Naive B cell (primary cell): ENCODE data around the gene VPS37B. TPM values are rescaled to one million over a fixed set of nuclear protein-coding genes. Genes with fewer than 3 reads are reported as not detected.
"Not testable (repeated sequence)": the region's sequence is repeated elsewhere in the genome, so short reads cannot be mapped to it uniquely, and the experiment has no call there.

Experiments
- ATAC-seq, 2 donors: fragments of 150-1000 bp; cut with Tn5 transposase; 2 replicates each; pipeline ENCODE4 v1.10.0; 2021; ENCODE audit warnings: low read depth in 2 of 2, mild to moderate bottlenecking in 2 of 2, moderate library complexity in 2 of 2
- DNase-seq: peaks from one replicate; pipeline ENCODE4 v3.0.0; 2022
- H3K27ac Mint-ChIP-seq, 6 donors: one replicate each; pipeline ENCODE4 v1.8.0; 2020 to 2022; ENCODE audit warnings: mild to moderate bottlenecking in 6 of 6, mixed read lengths in 6 of 6, moderate library complexity in 5 of 6, inconsistent platforms in 2 of 6
- H3K27me3 Mint-ChIP-seq, 3 donors: one replicate each; pipeline ENCODE4 v1.8.0; 2021 to 2022; ENCODE audit warnings: mixed read lengths in 3 of 3, mild to moderate bottlenecking in 1 of 3
- H3K36me3 Mint-ChIP-seq, 2 donors: one replicate each; pipeline ENCODE4 v1.8.0; 2020 to 2022; ENCODE audit warnings: mixed read lengths in 2 of 2, inconsistent platforms in 1 of 2, mild to moderate bottlenecking in 1 of 2
- H3K4me1 Mint-ChIP-seq, 3 donors: one replicate each; pipeline ENCODE4 v1.8.0; 2020 to 2022; ENCODE audit warnings: mixed read lengths in 3 of 3, inconsistent platforms in 1 of 3, mild to moderate bottlenecking in 1 of 3, moderate library complexity in 1 of 3
- H3K4me3 Mint-ChIP-seq, 8 donors: one replicate each; pipeline ENCODE4 v1.8.0; 2020 to 2022; ENCODE audit warnings: mild to moderate bottlenecking in 8 of 8, mixed read lengths in 8 of 8, moderate library complexity in 8 of 8, inconsistent platforms in 2 of 8
- H3K9me3 Mint-ChIP-seq, 7 donors: one replicate each; pipeline ENCODE4 v1.8.0; 2020 to 2022; ENCODE audit warnings: mixed read lengths in 7 of 7, mild to moderate bottlenecking in 5 of 7, inconsistent platforms in 2 of 7, moderate library complexity in 1 of 7
- polyA plus RNA-seq, 6 donors: library from polyadenylated mRNA; unstranded; fragments of 300-500 nt; fragmentation: Illumina TruSeq; gene quantifications; one replicate each; pipeline ENCODE4 v1.2.3, GENCODE V29; 2021; ENCODE audit warnings: low read depth in 6 of 6

VPS37B gene
- polyA plus RNA-seq, 6 donors from 2014 or later, result 43.4 to 60.9 (median 52.2) TPM

DNA sequence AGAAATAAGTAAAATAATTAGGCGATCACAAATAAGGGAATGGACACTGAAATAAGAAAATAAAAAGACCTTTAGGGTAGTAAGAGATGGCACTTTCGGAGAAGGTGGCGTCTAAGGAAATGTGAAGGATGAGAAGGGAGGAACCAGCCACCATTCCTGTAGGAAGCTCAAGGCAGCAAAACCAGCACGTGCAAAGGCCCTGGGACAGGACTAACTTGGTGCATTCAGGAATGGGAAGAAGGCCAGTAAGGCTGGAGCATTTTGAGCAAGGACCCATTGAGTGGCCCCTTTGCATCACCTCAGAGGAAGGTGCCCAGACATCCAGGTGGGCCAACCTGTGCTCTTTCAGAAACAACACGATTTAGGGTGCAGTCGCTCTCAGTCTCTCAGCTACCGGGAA, 738 bp upstream of the VPS37B start:
- Mint-ChIP-seq H3K27me3 (no peaks in the 10 kb centered on the region), H3K9me3 (peaks cover 0 to 2% (median 0%) of the 10 kb centered on the region in 7 donors), H3K36me3 (no peaks in the 10 kb centered on the region), H3K4me1 (peaks cover 72 to 94% (median 83%) of the 10 kb centered on the region in 3 donors), H3K27ac (peak overlapping the region; percentile 99 to 100 (median 99)), H3K4me3 (peak overlapping the region; percentile 87 to 99 (median 96))
- ATAC-seq (no peak), DNase-seq (no peak)

DNA sequence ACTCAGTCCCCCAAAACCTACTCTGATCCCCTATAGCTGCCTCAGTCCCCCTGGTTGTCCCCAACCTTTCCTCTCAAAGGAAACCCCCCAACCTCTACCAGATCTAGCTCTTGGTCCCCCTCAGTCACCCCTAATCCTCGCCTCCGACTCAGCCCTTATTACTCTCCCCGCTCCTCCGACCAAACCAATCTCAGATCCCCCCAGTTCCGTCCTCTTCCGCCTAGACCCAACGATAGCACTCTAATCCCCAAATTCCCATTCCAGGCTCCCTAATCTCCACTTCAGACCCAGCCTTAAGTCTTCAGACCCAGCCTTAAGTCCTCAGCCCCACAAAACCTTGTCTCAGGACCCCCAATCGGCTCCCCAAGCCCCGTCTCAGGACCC, 612 bp downstream of the VPS37B start:
- peak overlapping the region; percentile 87 to 99 (median 96) for H3K4me3 Mint-ChIP-seq
- H3K4me1 Mint-ChIP-seq, result peaks cover 78 to 94% (median 91%) of the 10 kb centered on the region in 3 donors
- peaks cover 0 to 2% (median 0%) of the 10 kb centered on the region in 7 donors for H3K9me3 Mint-ChIP-seq
- no peaks in the 10 kb centered on the region for H3K36me3 Mint-ChIP-seq
- no peak for ATAC-seq
- no peaks in the 10 kb centered on the region for H3K27me3 Mint-ChIP-seq
- peak overlapping the region; percentile 99 to 100 (median 99) for H3K27ac Mint-ChIP-seq
- DNase-seq, result no peak

DNA sequence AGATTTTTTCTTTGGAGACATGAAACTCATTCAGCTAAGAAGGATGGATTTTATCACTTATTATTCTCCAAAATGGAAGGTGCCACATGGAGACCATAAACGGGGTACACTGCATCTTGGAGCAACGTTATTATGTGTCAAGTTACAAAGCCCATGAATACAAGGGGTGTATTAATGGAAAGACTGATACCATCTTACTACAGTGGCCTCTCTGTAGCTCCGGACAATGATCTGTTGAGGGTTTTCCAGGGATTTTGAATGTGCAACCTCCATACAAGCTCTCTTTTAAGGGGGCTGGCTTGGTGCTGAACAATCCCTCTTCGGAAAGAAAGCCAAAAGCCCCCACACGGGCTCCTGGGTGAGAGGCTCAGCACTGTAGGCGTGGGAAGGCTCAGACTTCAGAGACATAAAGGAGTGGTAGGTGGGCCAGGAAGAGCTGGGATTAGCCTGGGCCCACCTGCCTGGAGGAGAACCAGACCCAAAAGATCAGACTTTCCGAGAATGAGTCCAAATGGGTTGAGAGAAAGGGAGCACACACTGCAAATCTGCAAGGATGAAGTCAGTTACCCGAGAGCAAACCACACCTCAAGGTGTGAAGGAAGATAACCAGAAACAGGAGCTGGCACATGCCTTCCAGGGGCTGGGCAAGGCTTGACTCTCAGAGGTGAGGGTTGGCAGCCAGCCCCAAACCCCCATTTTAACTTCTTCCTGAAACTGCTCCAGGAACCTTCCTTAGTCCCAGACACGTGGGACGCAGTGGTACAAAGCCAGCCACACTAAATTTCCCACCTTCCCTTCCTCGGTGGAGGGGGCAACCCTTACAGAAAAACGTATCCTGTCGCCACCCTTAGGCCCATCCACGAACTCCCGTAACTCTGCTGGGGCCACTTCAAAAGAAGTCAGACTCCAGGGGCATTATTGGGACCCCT, 1.5 kb downstream of the VPS37B start:
- DNase-seq, result no peak
- no peak for ATAC-seq

DNA sequence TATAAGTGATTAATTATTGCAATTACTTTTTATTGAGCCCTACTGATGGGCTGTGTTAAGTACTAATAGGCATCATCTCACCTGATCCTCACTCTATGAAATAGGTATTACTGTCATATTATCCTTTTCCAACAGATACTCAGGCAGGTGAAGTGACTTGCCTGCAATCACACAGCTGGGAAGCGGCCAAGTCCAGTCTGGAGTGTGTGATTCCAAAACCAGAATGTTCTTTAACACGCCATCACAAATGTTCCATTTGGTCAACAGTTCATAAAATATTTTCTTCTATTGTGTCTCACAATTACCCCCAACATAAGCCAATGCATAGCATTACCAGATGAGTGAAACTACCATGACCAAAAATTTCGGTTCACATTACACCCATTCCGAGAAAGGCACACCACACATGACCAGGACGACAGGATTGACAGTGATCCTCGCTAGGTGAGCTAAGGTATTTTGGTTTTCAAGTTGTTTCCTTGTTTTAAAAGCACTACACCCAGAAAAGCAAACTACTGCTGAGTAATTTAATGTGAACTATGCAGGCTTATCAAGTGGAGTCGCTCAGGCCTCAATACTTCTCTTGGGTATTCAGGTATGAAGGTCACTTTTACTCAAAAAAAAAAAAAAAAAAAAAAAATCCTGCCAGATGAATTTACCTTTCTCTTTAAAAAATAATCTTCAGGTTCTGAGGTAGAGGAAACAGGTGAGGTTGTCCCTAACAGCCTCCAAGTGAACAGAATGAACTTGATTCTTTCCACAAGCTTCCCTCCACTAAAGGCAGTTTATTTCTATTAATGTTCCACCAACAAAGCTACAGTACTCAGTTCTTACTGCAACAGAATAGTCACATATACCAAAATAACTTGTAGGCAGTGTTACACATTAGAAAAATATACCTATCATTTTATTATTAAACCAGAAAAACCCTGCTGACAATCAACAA, 2.4 kb downstream of the VPS37B start:
- Mint-ChIP-seq H3K27ac (peak overlapping the region in 5 of 6 donors; percentile 54 to 100 (median 99)), H3K4me1 (peaks cover 73 to 94% (median 94%) of the 10 kb centered on the region in 3 donors), H3K36me3 (no peaks in the 10 kb centered on the region), H3K27me3 (no peaks in the 10 kb centered on the region), H3K4me3 (peak overlapping the region; percentile 76 to 99 (median 94)), H3K9me3 (peaks cover 0 to 2% (median 0%) of the 10 kb centered on the region in 7 donors)
- DNase-seq (no peak), ATAC-seq (no peak)

More for the DNA sequence above, 1.5 kb downstream of the VPS37B start:
- H3K4me3 Mint-ChIP-seq, result peak overlapping the region; percentile 87 to 99 (median 96)
- no peaks in the 10 kb centered on the region for H3K36me3 Mint-ChIP-seq
- peak overlapping the region; percentile 99 to 100 (median 99) for H3K27ac Mint-ChIP-seq
- H3K27me3 Mint-ChIP-seq, result no peaks in the 10 kb centered on the region
- H3K9me3 Mint-ChIP-seq, result peaks cover 0 to 2% (median 0%) of the 10 kb centered on the region in 7 donors
- H3K4me1 Mint-ChIP-seq, result peaks cover 75 to 94% (median 94%) of the 10 kb centered on the region in 3 donors

DNA sequence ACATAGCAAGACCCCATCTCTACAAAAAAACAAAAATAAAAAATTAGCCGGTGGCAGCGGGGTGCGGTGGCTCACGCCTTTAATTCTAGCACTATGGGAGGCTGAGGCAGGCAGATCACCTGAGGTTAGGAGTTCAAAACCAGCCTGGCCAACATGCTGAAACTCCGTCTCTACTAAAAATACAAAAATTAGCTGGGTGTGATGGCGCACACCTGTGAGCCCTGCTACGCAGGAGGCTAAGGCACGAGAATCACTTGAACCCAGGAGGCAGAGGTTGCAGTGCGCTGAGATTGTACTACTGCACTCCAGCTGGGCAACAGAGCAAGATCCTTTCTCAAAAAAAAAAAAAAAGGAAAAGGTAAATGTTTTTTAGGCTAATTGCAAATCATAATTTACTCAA, 3.2 kb downstream of the VPS37B start:
- Mint-ChIP-seq H3K4me3 (peak overlapping the region; percentile 21 to 98 (median 58)), H3K27ac (peak overlapping the region in 5 of 6 donors; percentile 19 to 71 (median 56)), H3K4me1 (peaks cover 72 to 94% (median 94%) of the 10 kb centered on the region in 3 donors)
- H3K36me3 Mint-ChIP-seq, DNase-seq, ATAC-seq, H3K9me3 Mint-ChIP-seq, H3K27me3 Mint-ChIP-seq: not testable (repeated sequence)

DNA sequence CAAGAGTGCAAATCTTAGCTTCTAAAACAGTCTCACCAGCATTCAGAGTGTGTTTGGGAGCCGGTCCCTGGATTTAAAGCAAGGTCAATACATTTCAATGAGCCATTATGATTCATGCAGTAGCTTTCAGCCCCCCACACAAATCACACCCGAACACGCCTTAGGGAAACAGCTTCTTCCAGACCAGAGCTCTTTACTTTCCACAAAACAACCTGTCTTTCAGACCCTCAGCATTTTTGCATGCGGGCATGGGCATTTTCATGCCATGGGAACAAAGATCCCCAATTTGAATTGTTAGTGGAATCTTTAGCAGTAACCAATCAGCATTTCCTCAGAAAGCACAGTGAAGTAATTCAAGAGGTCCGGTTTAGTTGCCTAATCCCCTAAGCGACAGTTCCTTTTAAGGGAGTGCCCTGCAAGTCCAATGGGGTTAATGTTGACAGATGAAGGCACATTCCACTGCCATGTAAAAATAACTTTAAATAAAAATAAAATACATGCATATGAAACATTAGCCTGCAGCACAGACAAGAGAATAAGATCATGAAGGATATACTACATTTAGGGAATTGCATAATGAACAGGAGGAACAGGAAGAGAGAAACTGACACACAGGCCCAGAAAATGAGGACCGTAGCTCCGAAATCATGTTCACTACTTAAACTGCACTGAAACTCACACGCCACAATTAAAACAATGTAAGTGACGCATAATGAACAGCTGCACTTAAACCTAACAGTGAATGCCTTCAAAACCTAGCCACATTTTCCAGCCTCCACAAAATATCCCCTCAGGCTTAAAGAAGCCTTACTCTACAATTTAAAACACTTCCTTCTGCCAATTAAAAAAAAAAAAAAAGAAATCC, 4.0 kb downstream of the VPS37B start:
- Mint-ChIP-seq H3K27me3 (no peaks in the 10 kb centered on the region), H3K27ac (peak overlapping the region in 3 of 6 donors; percentile 52 to 100 (median 56)), H3K36me3 (no peaks in the 10 kb centered on the region), H3K4me3 (peak overlapping the region; percentile 44 to 98 (median 78)), H3K4me1 (peaks cover 80 to 94% (median 94%) of the 10 kb centered on the region in 3 donors), H3K9me3 (peaks cover 0 to 2% (median 0%) of the 10 kb centered on the region in 7 donors)
- DNase-seq, result no peak
- ATAC-seq, result no peak

DNA sequence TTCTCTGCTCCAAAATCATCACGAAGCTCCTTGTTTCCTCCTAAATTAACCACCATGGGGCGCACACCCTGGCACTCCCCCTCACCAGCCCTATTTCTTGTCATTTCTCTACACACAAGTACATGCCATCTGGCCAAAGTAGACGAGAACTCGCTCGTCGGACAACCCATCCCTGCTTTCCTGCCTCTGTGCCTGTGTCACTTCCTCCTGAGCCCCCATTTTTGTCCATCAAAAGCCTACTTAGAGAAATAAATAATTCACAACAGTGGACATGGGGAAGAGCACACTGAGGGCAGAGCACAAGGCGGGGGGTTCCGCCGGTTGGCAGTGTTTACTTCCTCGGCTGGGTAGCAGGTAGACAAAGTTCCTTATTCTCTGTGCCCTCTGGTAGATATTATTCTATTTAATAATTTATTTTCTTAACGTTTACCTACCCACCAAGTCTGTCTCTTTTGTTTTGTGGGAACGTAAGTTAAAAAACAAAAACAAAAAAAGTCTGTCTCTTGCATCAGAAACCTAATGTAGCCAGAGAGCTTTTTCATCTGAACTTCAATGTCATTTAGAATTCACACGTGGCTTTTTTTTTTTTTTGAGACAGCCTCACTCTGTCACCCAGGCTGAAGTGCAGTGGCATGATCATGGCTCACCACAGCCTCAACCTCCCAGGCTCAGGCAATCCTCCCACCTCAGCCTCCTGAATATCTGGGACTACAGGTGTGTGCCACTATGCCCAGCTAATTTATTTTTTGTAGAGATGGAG, 6.0 kb downstream of the VPS37B start:
- DNase-seq (peak; percentile 55), ATAC-seq (peak; percentile 40 to 49)
- Mint-ChIP-seq H3K9me3 (no peaks in the 10 kb centered on the region), H3K4me1 (peaks cover 75 to 96% (median 87%) of the 10 kb centered on the region in 3 donors), H3K36me3 (no peaks in the 10 kb centered on the region), H3K27ac (peak overlapping the region; percentile 98 to 100 (median 99)), H3K27me3 (no peaks in the 10 kb centered on the region), H3K4me3 (peak overlapping the region; percentile 73 to 99 (median 87))

DNA sequence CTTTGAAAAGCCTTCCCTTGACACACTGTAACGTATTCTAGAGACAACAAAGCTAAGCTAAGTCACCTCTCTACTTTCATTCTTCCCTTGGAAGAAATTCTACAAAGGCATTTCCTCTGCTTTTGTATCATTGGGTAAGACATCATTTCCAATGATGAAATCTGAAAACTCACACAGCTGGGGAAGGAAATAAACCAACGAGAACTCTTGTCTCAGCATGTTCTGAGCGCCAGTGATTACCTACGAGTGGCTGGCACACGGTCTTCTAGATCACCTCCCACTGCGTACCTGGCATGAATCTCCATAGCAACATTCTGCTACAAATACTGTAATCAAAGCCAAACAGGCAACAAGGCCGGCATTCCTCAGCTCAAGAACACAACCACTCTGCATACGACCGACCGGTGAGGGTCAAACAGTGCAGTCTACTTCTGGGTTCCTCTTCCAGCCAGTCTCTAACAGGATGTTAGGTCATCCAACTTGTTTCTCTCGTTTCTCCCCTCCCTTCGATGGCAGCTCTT, 7.6 kb downstream of the VPS37B start:
- DNase-seq (peak; percentile 59), ATAC-seq (peak; percentile 61 to 68)
- Mint-ChIP-seq H3K36me3 (no peaks in the 10 kb centered on the region), H3K4me3 (peak overlapping the region; percentile 73 to 99 (median 90)), H3K9me3 (no peaks in the 10 kb centered on the region), H3K27me3 (no peaks in the 10 kb centered on the region), H3K27ac (peak overlapping the region; percentile 49 to 100 (median 98)), H3K4me1 (peaks cover 71 to 94% (median 85%) of the 10 kb centered on the region in 3 donors)

DNA sequence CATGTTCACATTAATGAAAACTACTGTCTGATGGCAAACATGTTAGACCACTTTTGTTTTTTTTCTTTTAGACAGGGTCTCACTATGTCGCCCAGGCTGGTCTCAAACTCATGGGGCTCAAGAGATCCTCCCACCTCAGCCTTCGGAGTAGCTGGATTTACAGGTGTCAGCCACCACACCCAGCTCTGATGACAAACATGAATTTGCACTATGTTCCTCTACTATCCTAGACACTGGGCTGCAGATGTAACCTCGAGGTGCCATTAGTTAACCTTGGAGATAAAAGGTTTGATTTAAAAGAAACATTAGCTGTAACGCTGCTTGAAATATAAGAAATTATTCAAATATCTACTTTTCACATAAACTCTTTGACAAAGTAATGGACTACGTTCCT, 8.1 kb downstream of the VPS37B start:
- H3K9me3 Mint-ChIP-seq, result no peaks in the 10 kb centered on the region
- ATAC-seq (peak; percentile 5 to 8), DNase-seq (no peak)
- H3K4me1 Mint-ChIP-seq, result peaks cover 74 to 94% (median 88%) of the 10 kb centered on the region in 3 donors
- H3K36me3 Mint-ChIP-seq, result no peaks in the 10 kb centered on the region
- no peaks in the 10 kb centered on the region for H3K27me3 Mint-ChIP-seq
- peak overlapping the region; percentile 73 to 99 (median 90) for H3K4me3 Mint-ChIP-seq
- H3K27ac Mint-ChIP-seq, result peak overlapping the region; percentile 49 to 100 (median 98)

DNA sequence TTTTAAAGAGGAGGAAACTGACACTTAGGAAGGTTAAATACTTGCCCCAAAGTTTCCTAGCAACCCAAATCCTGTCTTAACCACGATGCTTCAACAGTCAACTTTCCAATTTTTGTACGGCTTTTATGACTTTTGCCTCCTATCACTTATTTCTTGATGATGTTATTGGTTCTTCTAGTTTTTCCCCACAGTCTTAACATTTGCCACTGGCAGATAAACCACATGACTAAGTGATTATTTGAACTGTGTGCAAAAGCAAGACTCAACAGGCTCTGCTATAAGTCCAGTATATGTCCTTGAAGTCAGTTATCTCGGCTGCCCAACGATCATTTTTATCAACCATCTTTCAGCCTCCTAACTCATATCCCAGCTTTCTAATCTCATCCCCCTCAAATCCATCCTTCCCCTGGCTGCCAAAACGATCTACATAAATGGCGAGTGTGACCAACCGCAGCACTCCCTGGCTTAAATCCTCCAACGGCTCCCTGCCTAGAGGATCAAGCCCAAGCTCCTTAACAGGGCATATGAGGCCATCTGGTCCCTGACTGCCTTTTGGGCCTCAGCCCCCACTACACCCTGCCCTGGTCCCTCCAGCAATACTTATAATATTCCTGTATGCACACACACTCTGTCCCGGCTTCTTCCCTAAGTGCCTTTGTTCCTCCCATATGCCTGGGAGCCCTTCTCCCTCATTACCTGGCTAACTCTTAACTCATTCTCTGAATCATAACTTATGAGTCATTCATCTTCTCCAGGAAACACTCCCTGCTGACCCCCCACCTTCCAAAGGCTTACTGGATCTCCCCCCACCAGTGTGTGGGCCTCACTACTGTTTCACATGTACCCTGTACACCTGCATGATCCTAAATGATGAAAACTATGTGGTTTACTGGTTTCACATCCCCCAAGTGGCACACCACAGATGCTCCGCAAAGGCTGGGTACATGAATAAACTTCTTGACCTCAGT, 8.8 kb downstream of the VPS37B start:
- no peaks in the 10 kb centered on the region for H3K27me3 Mint-ChIP-seq
- H3K4me3 Mint-ChIP-seq, result peak overlapping the region; percentile 73 to 99 (median 90)
- ATAC-seq (peak; percentile 66 to 69), DNase-seq (peak; percentile 74)
- H3K4me1 Mint-ChIP-seq, result peaks cover 75 to 93% (median 88%) of the 10 kb centered on the region in 3 donors
- H3K9me3 Mint-ChIP-seq, result no peaks in the 10 kb centered on the region
- peak overlapping the region; percentile 49 to 100 (median 98) for H3K27ac Mint-ChIP-seq
- no peaks in the 10 kb centered on the region for H3K36me3 Mint-ChIP-seq

DNA sequence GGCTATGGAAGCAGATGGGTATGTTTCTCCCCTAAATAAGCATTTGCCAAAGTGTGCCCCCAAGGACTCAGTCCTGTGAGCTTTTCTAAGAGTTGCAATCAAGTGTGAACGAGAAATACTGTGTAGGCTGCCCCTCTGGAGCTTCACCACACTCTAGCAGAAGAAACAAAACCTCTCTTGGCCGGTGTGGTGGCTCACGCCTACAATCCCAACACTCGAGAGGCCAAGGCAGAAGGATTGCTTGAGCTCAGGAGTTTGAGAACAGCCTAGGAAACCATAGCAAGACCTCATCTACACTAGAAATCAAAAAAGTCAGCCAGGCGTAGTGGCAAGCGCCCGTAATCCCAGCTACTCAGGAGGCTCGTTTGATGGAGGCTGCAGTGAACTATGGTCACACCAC, 9.8 kb downstream of the VPS37B start:
- Mint-ChIP-seq H3K4me1 (peaks cover 73 to 93% (median 89%) of the 10 kb centered on the region in 3 donors), H3K27me3 (no peaks in the 10 kb centered on the region), H3K27ac (peak overlapping the region in 4 of 6 donors; percentile 44 to 100 (median 81)), H3K36me3 (no peaks in the 10 kb centered on the region), H3K9me3 (no peaks in the 10 kb centered on the region), H3K4me3 (peak overlapping the region; percentile 40 to 98 (median 72))
- DNase-seq (no peak), ATAC-seq (no peak)
